K562 (cell line): ENCODE data around the gene PABPC1L. TPM values are rescaled to one million over a fixed set of nuclear protein-coding genes. Genes with fewer than 3 reads are reported as not detected.
A peak's percentile ranks its signal among the peaks of the same experiment; 100 is the strongest.

Experiments used
- BDP1 ChIP-seq: IDR thresholded peaks from 3 replicates; pipeline ENCODE4 v1.6.1; 2011; ENCODE audit not compliant: insufficient read length, insufficient read depth
- CTBP1 ChIP-seq: fragments of 450-650 bp; IDR thresholded peaks from 2 replicates; pipeline ENCODE4 v1.6.1; 2016; ENCODE audit warnings: borderline replicate concordance
- FUS ChIP-seq: fragments of 200-400 bp; formaldehyde crosslinking; optimal IDR thresholded peaks from 2 replicates; pipeline ENCODE3; 2017; ENCODE audit warnings: low read depth, low read length
- HMG20B ChIP-seq: fragments of 250-450 bp; sonication (Bioruptor Pico); IDR thresholded peaks from 2 replicates; pipeline ENCODE4 v1.5.0; 2021; ENCODE audit warnings: mild to moderate bottlenecking
- KDM2B ChIP-seq: fragments of 250-450 bp; sonication (Bioruptor Pico); IDR thresholded peaks from 2 replicates; pipeline ENCODE4 v1.8.0; 2021; ENCODE audit warnings: mild to moderate bottlenecking, moderate library complexity
- NR2C2 ChIP-seq, 2 experiments: fragments of 200-800 bp in 1 of 2; sonication (Bioruptor generic) in 1 of 2; sonication (generic) in 1 of 2; formaldehyde crosslinking in 1 of 2; IDR thresholded peaks; 2 replicates each; pipeline versions ENCODE4 v1.6.1 to v1.8.0; 2016 to 2022; ENCODE audit warnings: mild to moderate bottlenecking in 1 of 2, missing compliant biosample characterization in 1 of 2, missing genetic modification characterization in 1 of 2, missing genetic modification reagents in 1 of 2
- PTTG1 ChIP-seq: fragments of 450-650 bp; IDR thresholded peaks from 2 replicates; pipeline ENCODE4 v1.6.1; 2016; ENCODE audit warnings: low read depth, mild to moderate bottlenecking, missing genetic modification characterization, missing compliant biosample characterization
- RNF2 ChIP-seq: sonication (generic); IDR thresholded peaks from 2 replicates; pipeline ENCODE4 v1.6.1; 2016
- TARDBP ChIP-seq: fragments of 450-650 bp; IDR thresholded peaks from 2 replicates; pipeline ENCODE4 v1.6.1; 2016
- TEAD1 ChIP-seq, 2 experiments: fragments of 450-650 bp in 1 of 2; sonication (generic) in 1 of 2; formaldehyde crosslinking; IDR thresholded peaks; 2 replicates each; pipeline versions ENCODE4 v1.4.0 to v1.8.0; 2020 to 2022; ENCODE audit warnings: mild to moderate bottlenecking in 2 of 2, missing genetic modification reagents in 1 of 2
- ZNF253 ChIP-seq: fragments of 250-450 bp; sonication (Bioruptor Pico); conservative IDR thresholded peaks from 2 replicates; pipeline ENCODE4 v1.6.1; 2021; ENCODE audit warnings: mild to moderate bottlenecking
- ZNF644 ChIP-seq: fragments of 200-800 bp; sonication (Bioruptor generic); IDR thresholded peaks from 2 replicates; pipeline ENCODE4 v1.6.1; 2016; ENCODE audit warnings: low read depth, missing genetic modification characterization, missing compliant biosample characterization
- polyA plus RNA-seq, 8 experiments: library from polyadenylated mRNA; depleted of rRNA in 4 of 8; stranded (reverse) in 5 of 8; unstranded in 3 of 8; fragments of >200 nt; fragmentation: Nextera tagmentation in 2 of 8; fragmentation: Illumina TruSeq in 1 of 8; extraction: Ambion mirVana in 2 of 8; extraction: Trizol in 1 of 8; gene quantifications; 2 replicates each; pipeline versions ENCODE4 v1.2.1 to v1.2.3, GENCODE V29; 2011 to 2014; ENCODE audit warnings: inconsistent platforms in 1 of 8, missing spikeins in 1 of 8
- total RNA-seq, 7 experiments: library from RNA; depleted of rRNA in 6 of 7; stranded (reverse); fragments of >200 nt in 6 of 7; fragmentation: Illumina TruSeq in 2 of 7; extraction: Trizol in 2 of 7; gene quantifications; 2 replicates each; pipeline versions ENCODE4 v1.2.1 to v1.2.3, GENCODE V29; 2011 to 2021; ENCODE audit warnings: low replicate concordance in 1 of 7
- TF ChIP-seq, protein P1 (sequence below), 2 experiments: fragments of 450-650 bp; formaldehyde crosslinking in 1 of 2; IDR thresholded peaks; 2 replicates each; pipeline versions ENCODE4 v1.4.0 to v1.6.1; 2014 to 2020; ENCODE audit warnings: mild to moderate bottlenecking in 2 of 2, borderline replicate concordance in 1 of 2, low read depth in 1 of 2
- TF ChIP-seq, protein P2 (sequence below): sonication (generic); formaldehyde crosslinking; IDR thresholded peaks from 2 replicates; pipeline ENCODE4 v1.8.0; 2022; ENCODE audit warnings: missing genetic modification reagents, mild to moderate bottlenecking, borderline replicate concordance

PABPC1L gene
- total and polyA plus RNA-seq, 9 of the 15 experiments (the other 6 are each of a cell fraction or from before 2014, with no cell fraction given): 6.0 to 90.3 (median 15.8) TPM

DNA sequence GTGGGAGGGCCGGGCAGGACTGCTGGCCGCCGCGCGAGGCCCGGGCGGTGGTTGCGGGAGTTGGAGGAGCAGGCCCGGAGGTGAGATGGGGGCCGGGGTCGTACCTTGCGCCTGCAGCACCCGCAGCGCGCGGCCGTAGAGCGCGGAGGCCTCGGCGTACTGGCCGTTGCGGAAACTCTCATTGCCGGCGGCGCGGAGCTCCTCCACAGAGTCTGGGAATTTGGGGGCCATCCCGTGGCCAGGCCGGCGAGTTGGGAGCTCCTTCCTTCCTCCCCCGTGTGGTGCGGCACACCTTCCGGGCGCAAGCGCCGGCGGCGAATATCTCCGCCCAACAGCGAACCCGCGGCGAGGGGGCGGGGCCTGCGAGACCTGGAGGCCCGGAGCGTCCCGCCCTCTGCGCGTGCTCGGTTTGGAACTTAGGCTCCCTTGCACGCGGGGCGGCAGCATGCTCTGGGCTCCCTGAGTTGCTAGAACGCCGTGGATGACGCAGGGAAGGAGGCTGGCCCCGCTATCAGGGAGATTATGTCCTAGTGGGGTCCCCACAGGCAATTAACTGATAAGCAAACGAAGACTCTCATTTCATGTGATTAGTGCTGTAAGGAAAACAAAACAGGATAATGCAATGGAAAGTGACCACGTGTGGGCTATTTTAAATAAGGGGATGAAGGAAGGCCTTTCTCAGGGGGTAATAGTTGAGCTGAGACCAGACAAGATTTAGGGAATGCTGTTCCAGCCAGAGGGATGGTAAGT lies 50.4 kb downstream of the PABPC1L start, which contains the start of gene TOMM34 (continued):
- TF ChIP-seq NR2C2 (CRISPR knock-in tag; IDR thresholded peaks at IDR 0.05): no peak
- TF ChIP-seq NR2C2 (tag; IDR thresholded peaks at IDR 0.05): no peak
- TF ChIP-seq ZNF644 (tag): no peak
- TF ChIP-seq ZNF253 (CRISPR knock-in tag): no peak
- TF ChIP-seq, protein P1, sequence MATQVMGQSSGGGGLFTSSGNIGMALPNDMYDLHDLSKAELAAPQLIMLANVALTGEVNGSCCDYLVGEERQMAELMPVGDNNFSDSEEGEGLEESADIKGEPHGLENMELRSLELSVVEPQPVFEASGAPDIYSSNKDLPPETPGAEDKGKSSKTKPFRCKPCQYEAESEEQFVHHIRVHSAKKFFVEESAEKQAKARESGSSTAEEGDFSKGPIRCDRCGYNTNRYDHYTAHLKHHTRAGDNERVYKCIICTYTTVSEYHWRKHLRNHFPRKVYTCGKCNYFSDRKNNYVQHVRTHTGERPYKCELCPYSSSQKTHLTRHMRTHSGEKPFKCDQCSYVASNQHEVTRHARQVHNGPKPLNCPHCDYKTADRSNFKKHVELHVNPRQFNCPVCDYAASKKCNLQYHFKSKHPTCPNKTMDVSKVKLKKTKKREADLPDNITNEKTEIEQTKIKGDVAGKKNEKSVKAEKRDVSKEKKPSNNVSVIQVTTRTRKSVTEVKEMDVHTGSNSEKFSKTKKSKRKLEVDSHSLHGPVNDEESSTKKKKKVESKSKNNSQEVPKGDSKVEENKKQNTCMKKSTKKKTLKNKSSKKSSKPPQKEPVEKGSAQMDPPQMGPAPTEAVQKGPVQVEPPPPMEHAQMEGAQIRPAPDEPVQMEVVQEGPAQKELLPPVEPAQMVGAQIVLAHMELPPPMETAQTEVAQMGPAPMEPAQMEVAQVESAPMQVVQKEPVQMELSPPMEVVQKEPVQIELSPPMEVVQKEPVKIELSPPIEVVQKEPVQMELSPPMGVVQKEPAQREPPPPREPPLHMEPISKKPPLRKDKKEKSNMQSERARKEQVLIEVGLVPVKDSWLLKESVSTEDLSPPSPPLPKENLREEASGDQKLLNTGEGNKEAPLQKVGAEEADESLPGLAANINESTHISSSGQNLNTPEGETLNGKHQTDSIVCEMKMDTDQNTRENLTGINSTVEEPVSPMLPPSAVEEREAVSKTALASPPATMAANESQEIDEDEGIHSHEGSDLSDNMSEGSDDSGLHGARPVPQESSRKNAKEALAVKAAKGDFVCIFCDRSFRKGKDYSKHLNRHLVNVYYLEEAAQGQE (IDR thresholded peaks at IDR 0.05; ENCODE audit: borderline replicate concordance): no peak
- TF ChIP-seq, protein P1 (CRISPR knock-in tag; IDR thresholded peaks at IDR 0.05; ENCODE audit: low read depth): no peak
- peak; percentile 62 for TF ChIP-seq RNF2
- TF ChIP-seq, protein P2, sequence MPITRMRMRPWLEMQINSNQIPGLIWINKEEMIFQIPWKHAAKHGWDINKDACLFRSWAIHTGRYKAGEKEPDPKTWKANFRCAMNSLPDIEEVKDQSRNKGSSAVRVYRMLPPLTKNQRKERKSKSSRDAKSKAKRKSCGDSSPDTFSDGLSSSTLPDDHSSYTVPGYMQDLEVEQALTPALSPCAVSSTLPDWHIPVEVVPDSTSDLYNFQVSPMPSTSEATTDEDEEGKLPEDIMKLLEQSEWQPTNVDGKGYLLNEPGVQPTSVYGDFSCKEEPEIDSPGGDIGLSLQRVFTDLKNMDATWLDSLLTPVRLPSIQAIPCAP (CRISPR knock-in tag): no peak
- TF ChIP-seq BDP1: no peak
- TF ChIP-seq KDM2B (CRISPR knock-in tag): no peak
- no peak for TF ChIP-seq HMG20B (CRISPR knock-in tag)
- peak; percentile 78 for TF ChIP-seq CTBP1
- no peak for TF ChIP-seq PTTG1 (tag)
- TF ChIP-seq TEAD1 (CRISPR knock-in tag; IDR thresholded peaks at IDR 0.05): peak in 1 of 2 experiments; percentile 70; a peak in 2 of 4 replicates
- no peak for TF ChIP-seq FUS
- TF ChIP-seq TARDBP: no peak; the same call in 1 of the 2 replicates
